Tibial artery (tissue), 4 donors: Measurements from ENCODE around the gene KRT74.
A peak's percentile ranks its signal among the peaks of the same experiment; 100 is the strongest.

Experiments used
- DNase-seq, 2 donors: peaks; one replicate each; pipeline ENCODE4 v3.0.0-alpha.2; 2019
- H3K27ac ChIP-seq, 2 donors: fragments of 200-600 bp; sonication (generic) in 1 of 2; 1 replicate in 1 of 2; 2 replicates in 1 of 2; pipeline ENCODE4 v1.5.1; 2018 to 2019; ENCODE audit warnings: mild to moderate bottlenecking in 1 of 2
- H3K27me3 ChIP-seq, 2 donors: fragments of 200-600 bp; sonication (generic) in 1 of 2; one replicate each; pipeline versions ENCODE4 v1.5.1 to v1.6.0; 2016 to 2019
- H3K36me3 ChIP-seq, 3 donors: fragments of 200-600 bp; sonication (generic) in 2 of 3; one replicate each; pipeline ENCODE4 v1.5.1; 2016 to 2019; ENCODE audit warnings: mild to moderate bottlenecking in 2 of 3
- H3K4me1 ChIP-seq, 4 donors: fragments of 200-600 bp; sonication (generic) in 2 of 4; 1 replicate in 3 of 4; 2 replicates in 1 of 4; pipeline ENCODE4 v1.5.1; 2016 to 2019
- H3K4me3 ChIP-seq, 2 donors: fragments of 200-600 bp; sonication (generic) in 1 of 2; 1 replicate in 1 of 2; 2 replicates in 1 of 2; pipeline ENCODE4 v1.5.1; 2018 to 2019; ENCODE audit warnings: mild to moderate bottlenecking in 2 of 2
- H3K9me3 ChIP-seq, 3 donors: fragments of 200-600 bp; sonication (generic) in 1 of 3; one replicate each; pipeline ENCODE4 v1.5.1; 2016 to 2019
- intact Hi-C: fragments of 100-400 bp; cut with DNase I; formaldehyde crosslinking; loops from one replicate; pipeline ENCODE4 v1.15.0; 2023; ENCODE audit warnings: low total_unique reads
- TF ChIP-seq, protein P1 (sequence below), 2 experiments: fragments of 200-600 bp in 1 of 2; fragments of 450-650 bp in 1 of 2; IDR thresholded peaks; one replicate each; pipeline ENCODE4 v1.5.1; 2017 to 2019; ENCODE audit warnings: antibody characterized with exemption in 2 of 2, mild to moderate bottlenecking in 1 of 2, moderate library complexity in 1 of 2

KRT74 gene

DNA sequence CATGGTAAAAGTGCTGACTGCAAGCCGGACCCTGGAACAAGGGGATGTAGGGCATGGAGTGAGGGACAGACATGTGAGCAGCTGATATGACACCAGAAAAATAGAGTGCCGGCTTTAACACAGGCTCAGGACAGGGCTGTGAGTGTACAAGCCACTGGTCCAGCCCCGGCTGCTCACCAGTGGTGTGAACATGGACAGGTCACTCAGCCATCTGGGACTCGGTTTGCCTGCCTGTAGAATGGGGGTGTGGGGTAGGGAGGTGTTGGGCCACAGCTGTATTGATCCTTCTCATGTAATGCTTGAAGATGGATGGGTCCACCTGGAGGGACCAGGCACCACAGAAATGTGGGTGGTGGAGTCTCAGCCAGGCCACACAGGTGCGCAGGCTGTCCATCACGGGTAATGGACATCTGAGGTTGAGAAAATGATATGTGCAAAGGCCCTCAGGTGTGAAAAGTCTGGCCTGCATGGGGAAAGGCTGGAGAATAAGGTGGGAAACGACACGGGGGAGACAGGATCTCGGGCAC, 10.6 kb upstream of the KRT74 start:
- TF ChIP-seq, protein P1, sequence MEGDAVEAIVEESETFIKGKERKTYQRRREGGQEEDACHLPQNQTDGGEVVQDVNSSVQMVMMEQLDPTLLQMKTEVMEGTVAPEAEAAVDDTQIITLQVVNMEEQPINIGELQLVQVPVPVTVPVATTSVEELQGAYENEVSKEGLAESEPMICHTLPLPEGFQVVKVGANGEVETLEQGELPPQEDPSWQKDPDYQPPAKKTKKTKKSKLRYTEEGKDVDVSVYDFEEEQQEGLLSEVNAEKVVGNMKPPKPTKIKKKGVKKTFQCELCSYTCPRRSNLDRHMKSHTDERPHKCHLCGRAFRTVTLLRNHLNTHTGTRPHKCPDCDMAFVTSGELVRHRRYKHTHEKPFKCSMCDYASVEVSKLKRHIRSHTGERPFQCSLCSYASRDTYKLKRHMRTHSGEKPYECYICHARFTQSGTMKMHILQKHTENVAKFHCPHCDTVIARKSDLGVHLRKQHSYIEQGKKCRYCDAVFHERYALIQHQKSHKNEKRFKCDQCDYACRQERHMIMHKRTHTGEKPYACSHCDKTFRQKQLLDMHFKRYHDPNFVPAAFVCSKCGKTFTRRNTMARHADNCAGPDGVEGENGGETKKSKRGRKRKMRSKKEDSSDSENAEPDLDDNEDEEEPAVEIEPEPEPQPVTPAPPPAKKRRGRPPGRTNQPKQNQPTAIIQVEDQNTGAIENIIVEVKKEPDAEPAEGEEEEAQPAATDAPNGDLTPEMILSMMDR (IDR thresholded peaks at IDR 0.05) = no peak
- Histone ChIP-seq H3K36me3 (no peaks in the 10 kb centered on the region), H3K4me1 (no peaks in the 10 kb centered on the region), H3K27me3 (peaks cover 0 to 17% of the 10 kb centered on the region in 2 donors), H3K4me3 (no peak overlapping the region), H3K27ac (no peak overlapping the region), H3K9me3 (no peaks in the 10 kb centered on the region)
- intact Hi-C loops = loop anchor here (10.0 kb wide), 2 partner anchors 199 to 439 kb away; partner anchors contain the start of gene KRT84
- peak; percentile 3 to 38 for DNase-seq

DNA sequence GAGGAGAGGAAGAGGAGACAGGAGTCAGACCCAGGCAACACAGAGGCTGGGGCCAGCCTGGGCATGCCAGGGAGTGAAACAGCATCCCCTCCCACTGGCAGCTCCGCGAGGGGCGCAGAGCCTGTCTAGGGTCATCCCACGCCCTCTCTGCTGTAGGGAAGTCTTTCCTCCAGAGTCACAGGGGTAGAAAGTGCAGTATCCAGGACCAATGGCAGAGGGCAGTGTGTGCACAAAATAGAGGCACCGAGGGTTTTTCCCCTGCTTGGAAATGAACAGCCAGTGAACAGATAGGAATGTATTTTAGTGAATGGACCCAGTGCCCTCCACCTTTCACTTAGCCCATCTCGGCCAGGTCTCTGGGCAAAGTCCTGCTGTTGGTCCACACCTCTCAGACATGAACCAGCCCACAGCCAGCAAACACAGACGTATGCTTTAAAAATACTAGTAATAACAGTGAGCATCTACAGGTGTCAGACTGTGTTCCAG, 9.4 kb upstream of the KRT74 start:
- H3K4me1 ChIP-seq = no peaks in the 10 kb centered on the region
- no peaks in the 10 kb centered on the region for H3K9me3 ChIP-seq
- no peak overlapping the region for H3K27ac ChIP-seq
- TF ChIP-seq, protein P1 (IDR thresholded peaks at IDR 0.05) = peak; percentile 52 to 60
- DNase-seq = peak; percentile 38 to 63
- H3K27me3 ChIP-seq = peaks cover 0 to 11% of the 10 kb centered on the region in 2 donors
- no peaks in the 10 kb centered on the region for H3K36me3 ChIP-seq
- intact Hi-C loops = loop anchor here (1.0 to 10.0 kb wide), 3 partner anchors 198 to 438 kb away; partner anchors contain the start of gene KRT84
- no peak overlapping the region for H3K4me3 ChIP-seq

DNA sequence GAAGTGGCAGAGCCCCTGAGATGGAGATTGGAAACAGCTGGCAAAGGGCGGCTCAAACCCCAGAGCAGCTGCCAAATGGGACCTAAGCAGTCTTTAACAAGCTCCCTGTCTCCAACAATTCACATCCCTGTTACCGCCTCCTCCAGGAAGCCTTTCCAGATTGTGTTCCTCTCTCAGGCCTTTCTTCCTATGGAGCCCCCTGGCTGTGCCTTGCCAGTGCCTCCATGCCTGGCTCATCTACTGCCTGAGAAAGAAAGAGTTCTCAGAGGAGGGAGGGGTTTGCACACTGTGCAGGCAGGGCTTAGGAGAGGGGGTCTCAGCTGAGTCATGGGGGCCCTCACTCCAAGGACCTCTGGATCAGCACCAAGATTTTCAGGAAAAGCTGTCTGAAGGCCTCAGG, 8.8 kb upstream of the KRT74 start:
- no peak overlapping the region for H3K27ac ChIP-seq
- H3K4me1 ChIP-seq = no peaks in the 10 kb centered on the region
- intact Hi-C loops = loop anchor here (10.0 kb wide), 2 partner anchors 198 to 438 kb away; partner anchors contain the start of gene KRT84
- no peaks in the 10 kb centered on the region for H3K36me3 ChIP-seq
- peaks cover 0 to 9% of the 10 kb centered on the region in 2 donors for H3K27me3 ChIP-seq
- TF ChIP-seq, protein P1 (IDR thresholded peaks at IDR 0.05) = no peak
- H3K9me3 ChIP-seq = no peaks in the 10 kb centered on the region
- no peak for DNase-seq
- H3K4me3 ChIP-seq = no peak overlapping the region

DNA sequence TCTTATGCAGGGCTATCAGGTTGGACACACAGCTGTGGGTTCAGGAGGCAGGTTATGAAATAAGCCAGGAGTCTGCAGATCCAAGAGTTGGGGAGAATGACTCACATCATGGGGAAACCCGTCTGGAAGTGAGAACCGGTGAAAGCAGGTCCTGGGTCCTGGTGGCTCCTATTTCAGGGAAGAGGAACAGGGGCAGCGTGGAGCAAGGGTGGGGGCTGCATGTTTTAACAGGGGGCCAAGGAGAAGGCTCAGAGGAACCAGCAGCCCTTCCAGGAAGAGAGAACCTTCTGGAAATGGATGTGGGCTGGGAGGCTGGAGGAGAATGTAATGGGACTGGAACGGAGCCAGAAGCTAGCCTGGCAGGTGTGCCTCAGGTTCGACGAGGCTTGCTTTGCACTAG, 7.8 kb upstream of the KRT74 start:
- Histone ChIP-seq H3K27me3 (peaks cover 0 to 6% of the 10 kb centered on the region in 2 donors), H3K36me3 (no peaks in the 10 kb centered on the region), H3K4me3 (no peak overlapping the region), H3K9me3 (no peaks in the 10 kb centered on the region), H3K27ac (no peak overlapping the region), H3K4me1 (no peaks in the 10 kb centered on the region)
- DNase-seq = peak in 1 of 2 donors; percentile 11
- intact Hi-C loops = loop anchor here (10.0 kb wide), 2 partner anchors 197 to 437 kb away; partner anchors contain the start of gene KRT84
- TF ChIP-seq, protein P1 (IDR thresholded peaks at IDR 0.05) = no peak

DNA sequence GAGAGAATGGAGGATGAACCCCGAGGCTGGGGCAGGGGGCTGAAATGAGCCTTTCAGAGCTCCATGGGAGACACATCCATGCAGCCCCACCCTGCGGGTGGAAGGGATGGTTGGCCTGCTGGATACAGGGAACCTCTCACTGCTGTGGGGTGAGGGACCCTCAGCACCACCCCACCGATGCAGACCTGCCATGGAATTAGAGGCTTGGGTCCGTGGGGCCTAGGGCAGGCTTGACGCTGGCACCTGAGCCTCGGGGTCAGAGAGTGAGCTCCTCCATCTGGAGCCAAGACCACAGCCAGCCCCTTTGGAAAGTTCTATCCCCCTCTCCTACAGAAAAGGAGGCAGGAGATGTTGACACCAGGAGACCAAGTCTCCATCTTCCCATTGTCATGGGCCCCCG, 7.4 kb upstream of the KRT74 start:
- Histone ChIP-seq H3K9me3 (no peaks in the 10 kb centered on the region), H3K27ac (no peak overlapping the region), H3K4me3 (no peak overlapping the region), H3K27me3 (peaks cover 0 to 4% of the 10 kb centered on the region in 2 donors), H3K4me1 (no peaks in the 10 kb centered on the region), H3K36me3 (no peaks in the 10 kb centered on the region)
- intact Hi-C loops = loop anchor here (10.0 kb wide), 2 partner anchors 196 to 436 kb away; partner anchors contain the start of gene KRT84
- DNase-seq = peak in 1 of 2 donors; percentile 48
- TF ChIP-seq, protein P1 (IDR thresholded peaks at IDR 0.05) = no peak
